ENCODE data around the gene TOX2.

The TOX2 gene

GRCh38 chr20:43940518-43941225, 26.0 kb downstream of the TOX2 start:
- TF ChIP-seq GATA3 (IDR thresholded peaks at IDR 0.05; ENCODE audit: low read depth, low read length) (no peak), GATA2 (IDR thresholded peaks at IDR 0.05; ENCODE audit: low read depth, low read length) (no peak)

GRCh38 chr20:43941476-43942200, 27.0 kb downstream of the TOX2 start:
- no peak for TF ChIP-seq GATA3 (IDR thresholded peaks at IDR 0.05; ENCODE audit: low read depth, low read length)

- no peak for TF ChIP-seq GATA3 (IDR thresholded peaks at IDR 0.05; ENCODE audit: low read depth, low read length)
- no peak for TF ChIP-seq GATA2 (IDR thresholded peaks at IDR 0.05; ENCODE audit: low read depth, low read length)
These were observed 27.5 kb downstream of the TOX2 start for GRCh38 chr20:43942201-43942590.

GRCh38 chr20:43942667-43943285, 28.1 kb downstream of the TOX2 start:
- TF ChIP-seq GATA3 (IDR thresholded peaks at IDR 0.05; ENCODE audit: low read depth, low read length), result no peak
- no peak for TF ChIP-seq GATA2 (IDR thresholded peaks at IDR 0.05; ENCODE audit: low read depth, low read length)

- TF ChIP-seq GATA3 (IDR thresholded peaks at IDR 0.05; ENCODE audit: low read depth, low read length), result no peak
- TF ChIP-seq GATA2 (IDR thresholded peaks at IDR 0.05; ENCODE audit: low read depth, low read length), result no peak
These were observed 29.1 kb downstream of the TOX2 start for GRCh38 chr20:43943725-43944124.

- TF ChIP-seq GATA3 (IDR thresholded peaks at IDR 0.05; ENCODE audit: low read depth, low read length) (no peak), GATA2 (IDR thresholded peaks at IDR 0.05; ENCODE audit: low read depth, low read length) (peak; percentile 54)
These were observed 30.1 kb downstream of the TOX2 start for GRCh38 chr20:43944653-43945235.

- TF ChIP-seq GATA2 (IDR thresholded peaks at IDR 0.05; ENCODE audit: low read depth, low read length), result no peak
- no peak for TF ChIP-seq GATA3 (IDR thresholded peaks at IDR 0.05; ENCODE audit: low read depth, low read length)
These were observed 30.9 kb downstream of the TOX2 start for GRCh38 chr20:43945391-43946205.

- no peak for TF ChIP-seq GATA3 (IDR thresholded peaks at IDR 0.05; ENCODE audit: low read depth, low read length)
- no peak for TF ChIP-seq GATA2 (IDR thresholded peaks at IDR 0.05; ENCODE audit: low read depth, low read length)
These were observed 31.5 kb downstream of the TOX2 start for GRCh38 chr20:43946206-43946491.

- TF ChIP-seq GATA2 (IDR thresholded peaks at IDR 0.05; ENCODE audit: low read depth, low read length) (no peak), GATA3 (IDR thresholded peaks at IDR 0.05; ENCODE audit: low read depth, low read length) (no peak)
These were observed 32.1 kb downstream of the TOX2 start for GRCh38 chr20:43946659-43947315.

GRCh38 chr20:43947316-43947710, 32.7 kb downstream of the TOX2 start:
- TF ChIP-seq GATA2 (IDR thresholded peaks at IDR 0.05; ENCODE audit: low read depth, low read length) (no peak), GATA3 (IDR thresholded peaks at IDR 0.05; ENCODE audit: low read depth, low read length) (no peak)

GRCh38 chr20:43948455-43948854, 33.8 kb downstream of the TOX2 start:
- TF ChIP-seq GATA2 (IDR thresholded peaks at IDR 0.05; ENCODE audit: low read depth, low read length) (no peak), GATA3 (IDR thresholded peaks at IDR 0.05; ENCODE audit: low read depth, low read length) (no peak)

GRCh38 chr20:43949248-43949647, 34.6 kb downstream of the TOX2 start:
- no peak for TF ChIP-seq GATA3 (IDR thresholded peaks at IDR 0.05; ENCODE audit: low read depth, low read length)
- TF ChIP-seq GATA2 (IDR thresholded peaks at IDR 0.05; ENCODE audit: low read depth, low read length), result no peak
